GM20431 (cell line): Measurements from ENCODE around the gene CDH20.

Experiments
- in situ Hi-C: fragments of 300-500 bp; cut with MseI, MboI; formaldehyde crosslinking; loops from one replicate; pipeline ENCODE4 v1.15.0; 2020; ENCODE audit warnings: low sequenced_read_pairs; ENCODE audit not compliant: unreplicated experiment

Gene CDH20

GRCh38 chr18:61556862-61557261 lies 223.6 kb downstream of the CDH20 start:
- in situ Hi-C loops, result no loop called here

GRCh38 chr18:61569176-61569892 lies 236.1 kb downstream of the CDH20 start:
- in situ Hi-C loops, result no loop called here

DNA sequence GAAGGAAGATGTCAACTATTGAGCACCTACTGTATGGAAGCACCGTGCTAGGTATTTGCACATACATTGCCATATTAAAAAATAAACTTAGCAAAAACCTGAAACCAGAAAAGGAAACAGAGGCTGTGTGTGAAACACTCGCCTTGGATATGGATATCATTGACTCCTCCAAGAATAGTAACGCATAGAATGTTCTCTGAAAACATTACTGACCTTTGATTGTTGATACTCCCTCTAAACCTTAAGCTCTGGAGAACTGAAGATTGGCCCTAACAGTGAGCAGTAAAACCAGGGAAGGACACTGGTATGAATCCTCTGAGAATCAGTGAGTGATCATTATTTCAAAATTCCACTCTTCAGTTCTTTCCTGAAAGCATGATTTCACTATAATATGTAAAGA lies 236.8 kb downstream of the CDH20 start:
- in situ Hi-C loops, result no loop called here

DNA sequence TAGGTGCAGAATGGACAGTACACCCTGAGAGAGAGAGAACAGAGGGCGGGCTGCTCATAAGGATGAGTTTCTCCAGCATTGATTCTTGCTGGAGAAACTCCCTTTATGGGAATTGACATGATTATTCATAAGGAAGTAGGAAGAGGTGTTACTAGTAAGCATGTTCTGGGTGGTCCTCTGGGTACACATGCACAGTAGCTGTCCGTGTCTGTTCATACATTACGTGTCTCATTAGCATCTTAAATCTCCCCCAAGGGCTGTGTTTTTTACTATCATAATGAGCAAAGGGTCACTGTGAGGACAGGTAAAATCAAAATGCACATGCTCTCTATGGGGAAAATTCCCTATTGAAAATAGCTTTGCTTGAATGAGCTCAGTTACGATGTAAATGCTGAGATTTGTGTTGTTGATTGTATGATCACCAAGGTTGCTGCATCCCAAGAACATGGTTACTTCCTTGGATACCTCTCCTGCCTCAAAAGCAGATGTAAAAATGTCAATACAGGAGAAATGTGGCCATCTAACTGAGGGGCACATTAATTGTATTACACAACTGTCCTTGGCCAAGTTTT lies 238.9 kb downstream of the CDH20 start:
- in situ Hi-C loops, result no loop called here

- in situ Hi-C loops, result no loop called here
Measured at GRCh38 chr18:61572871-61573270, 239.6 kb downstream of the CDH20 start.

DNA sequence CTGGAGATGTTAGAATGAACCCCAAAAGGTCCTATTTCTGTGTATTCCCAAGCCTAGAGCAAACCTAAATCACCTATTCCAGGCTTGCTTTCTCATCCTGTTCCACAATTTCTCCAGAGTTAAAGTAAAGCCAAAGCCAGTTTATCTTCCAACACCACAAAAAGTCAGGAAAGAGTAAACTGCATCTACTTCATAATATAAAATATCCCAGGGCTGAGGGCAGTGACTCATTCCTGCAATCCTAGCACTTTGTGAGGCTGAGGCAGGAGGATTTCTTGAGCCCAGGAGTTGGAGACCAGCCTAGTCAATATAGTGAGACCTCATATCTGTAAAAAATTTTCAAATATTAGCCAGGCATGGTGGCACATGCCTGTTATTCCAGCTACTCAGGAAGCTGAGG lies 241.4 kb downstream of the CDH20 start:
- in situ Hi-C loops, result loop anchor here (25.0 kb wide), 1 partner anchor 563 kb away; no protein-coding TSS in a partner anchor

DNA sequence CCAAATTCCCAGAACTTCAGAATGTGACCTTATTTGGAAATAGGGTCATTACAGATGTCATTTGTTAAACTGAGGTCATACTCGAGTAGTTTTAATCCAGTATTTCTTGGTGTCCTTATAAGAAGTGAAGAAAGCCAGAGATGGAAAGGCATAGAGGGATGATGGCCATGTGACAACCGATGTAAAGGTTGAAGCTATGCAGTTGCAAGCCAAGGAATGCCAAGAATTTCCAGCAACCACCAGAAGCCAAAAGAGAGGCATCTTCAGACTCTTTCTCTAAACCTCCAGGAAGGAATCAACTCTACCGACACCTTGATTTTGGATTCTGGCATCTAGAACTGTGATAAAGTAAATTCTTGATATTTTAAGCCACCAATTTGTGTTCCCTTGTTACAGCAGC lies 242.2 kb downstream of the CDH20 start:
- in situ Hi-C loops, result loop anchor here (25.0 kb wide), 1 partner anchor 562 kb away; no protein-coding TSS in a partner anchor

DNA sequence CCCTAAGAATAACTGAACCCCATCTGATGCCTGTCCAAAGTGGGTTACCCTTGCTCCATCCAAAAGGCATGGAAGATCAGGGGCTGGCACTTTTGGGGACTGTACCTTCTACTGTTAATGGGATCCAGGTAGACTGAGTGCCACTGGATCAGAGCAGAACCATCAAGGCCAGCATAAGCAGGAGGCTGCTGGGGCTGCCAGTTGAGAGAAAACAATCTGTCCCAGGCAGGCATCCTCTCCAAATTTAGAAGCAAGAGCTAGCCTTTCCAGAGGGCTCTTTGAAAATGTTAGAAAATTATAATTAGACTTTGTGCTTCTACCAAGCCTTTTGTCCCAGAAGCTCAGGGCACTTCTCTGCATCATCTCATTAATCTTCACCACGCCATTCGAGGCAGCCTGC lies 245.6 kb downstream of the CDH20 start:
- in situ Hi-C loops, result loop anchor here (25.0 kb wide), 1 partner anchor 558 kb away; no protein-coding TSS in a partner anchor

DNA sequence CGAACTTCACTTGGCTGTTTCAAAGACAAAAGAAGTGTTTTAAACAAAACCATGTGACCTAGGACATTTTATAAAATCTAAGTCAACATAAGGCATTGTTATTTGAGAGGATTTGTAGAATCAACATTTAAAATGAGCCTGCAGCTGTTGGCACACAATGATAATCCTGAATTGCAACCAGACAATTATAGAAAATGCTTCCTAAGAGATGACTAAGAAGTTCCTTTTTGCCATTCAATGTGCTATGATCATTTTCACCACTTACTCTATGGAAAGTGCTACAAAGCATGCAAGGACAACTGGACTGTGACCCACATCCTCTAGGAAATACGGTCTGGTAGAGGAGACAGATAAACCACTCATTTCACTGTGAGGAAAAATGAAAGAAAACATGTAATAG lies 246.4 kb downstream of the CDH20 start:
- in situ Hi-C loops, result loop anchor here (25.0 kb wide), 1 partner anchor 558 kb away; no protein-coding TSS in a partner anchor

- in situ Hi-C loops, result loop anchor here (25.0 kb wide), 1 partner anchor 557 kb away; no protein-coding TSS in a partner anchor
Measured at GRCh38 chr18:61580046-61580445, 246.8 kb downstream of the CDH20 start.

- in situ Hi-C loops, result loop anchor here (25.0 kb wide), 1 partner anchor 556 kb away; no protein-coding TSS in a partner anchor
Measured at GRCh38 chr18:61581578-61582201, 248.5 kb downstream of the CDH20 start.

DNA sequence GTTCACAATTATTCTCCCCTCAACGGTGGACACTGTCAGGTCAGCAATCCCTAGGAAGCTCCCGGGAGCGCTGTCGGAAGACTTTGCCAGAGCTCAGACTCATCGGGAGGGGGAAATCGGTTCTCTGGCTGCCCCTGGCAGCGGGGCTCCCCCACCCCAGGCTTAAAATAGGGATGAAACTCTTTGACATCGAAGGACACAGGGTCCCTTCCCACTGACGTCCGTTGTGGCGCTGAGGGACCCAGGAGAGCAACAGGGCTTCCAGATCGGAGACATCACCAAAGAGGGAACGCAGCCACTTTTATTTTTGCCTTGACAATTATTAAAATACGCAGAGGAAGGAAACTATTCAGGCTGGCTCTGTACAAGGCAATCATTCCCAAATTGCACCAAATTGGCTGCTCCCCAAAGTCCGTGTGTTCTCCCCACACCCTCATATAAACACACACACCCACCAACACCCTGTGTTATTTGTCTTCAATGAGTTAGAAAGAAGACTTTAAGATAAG lies 249.0 kb downstream of the CDH20 start:
- in situ Hi-C loops, result loop anchor here (25.0 kb wide), 1 partner anchor 555 kb away; no protein-coding TSS in a partner anchor

GRCh38 chr18:61583548-61583947 lies 250.3 kb downstream of the CDH20 start:
- in situ Hi-C loops, result loop anchor here (25.0 kb wide), 1 partner anchor 554 kb away; no protein-coding TSS in a partner anchor

GRCh38 chr18:61587865-61588264 lies 254.6 kb downstream of the CDH20 start:
- in situ Hi-C loops, result loop anchor here (25.0 kb wide), 1 partner anchor 549 kb away; no protein-coding TSS in a partner anchor

DNA sequence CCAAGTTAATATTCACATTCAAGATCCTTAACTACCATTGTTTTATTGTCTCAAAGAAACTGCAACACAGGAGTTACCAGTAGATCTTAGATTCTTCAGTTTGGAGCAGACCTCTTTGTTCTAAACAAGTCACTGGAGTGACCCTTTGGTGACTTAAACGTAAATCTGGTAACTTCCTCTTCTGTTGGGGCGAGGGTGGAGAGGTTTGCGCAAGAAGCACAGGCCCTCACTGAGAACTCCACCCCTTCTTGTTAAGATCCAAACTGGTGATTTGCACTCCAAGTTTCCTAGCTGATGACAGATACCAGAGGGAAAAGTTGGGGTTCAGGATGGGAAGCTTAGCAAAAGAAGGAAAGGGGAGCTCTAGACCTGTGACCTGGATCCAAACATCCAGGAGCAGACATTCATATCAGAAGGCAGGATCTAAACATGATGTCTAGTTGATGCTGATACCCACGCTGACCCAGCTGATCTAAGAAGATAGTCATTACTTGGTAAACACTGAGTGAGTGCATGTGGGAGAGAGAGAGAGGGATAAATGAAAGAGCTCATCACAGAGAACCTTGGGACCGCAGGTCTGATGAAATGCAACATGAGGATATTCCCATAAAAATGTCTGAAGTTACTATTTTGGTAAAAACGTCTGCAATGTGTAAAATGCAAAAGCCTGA lies 256.0 kb downstream of the CDH20 start:
- in situ Hi-C loops, result loop anchor here (25.0 kb wide), 1 partner anchor 548 kb away; no protein-coding TSS in a partner anchor

GRCh38 chr18:61589724-61590065 lies 256.5 kb downstream of the CDH20 start:
- in situ Hi-C loops, result loop anchor here (25.0 kb wide), 1 partner anchor 548 kb away; no protein-coding TSS in a partner anchor

- in situ Hi-C loops, result loop anchor here (25.0 kb wide), 1 partner anchor 546 kb away; no protein-coding TSS in a partner anchor
Measured at GRCh38 chr18:61591253-61591652, 258.0 kb downstream of the CDH20 start.

- in situ Hi-C loops, result loop anchor here (25.0 kb wide), 1 partner anchor 542 kb away; no protein-coding TSS in a partner anchor
Measured at GRCh38 chr18:61595615-61596251, 262.5 kb downstream of the CDH20 start.

GRCh38 chr18:61596296-61596695 lies 263.1 kb downstream of the CDH20 start:
- in situ Hi-C loops, result loop anchor here (25.0 kb wide), 1 partner anchor 541 kb away; no protein-coding TSS in a partner anchor
